B cell (primary cell): Measurements from ENCODE around the gene UFSP1. TPM values are rescaled to one million over a fixed set of nuclear protein-coding genes. Genes with fewer than 3 reads are reported as not detected.
A peak's percentile ranks its signal among the peaks of the same experiment; 100 is the strongest.

Experiments used
- ATAC-seq: fragments of 200-7000 bp; cut with Tn5 transposase; one replicate; pipeline ENCODE4 v1.10.0; 2021; ENCODE audit warnings: low read depth, mild to moderate bottlenecking, moderate number of reproducible peaks, moderate library complexity
- CTCF ChIA-PET: fragments of 350-600 bp; sonication (Branson Sonifier 250); formaldehyde crosslinking; loops from one replicate; lab custom pipeline; 2021; ENCODE audit warnings: antibody characterized with exemption, inconsistent platforms; lab: Charles Lee
- POLR2A ChIA-PET: fragments of 350-600 bp; sonication (Branson Sonifier 250); formaldehyde crosslinking; loops from one replicate; lab custom pipeline; 2021; ENCODE audit warnings: antibody characterized with exemption; lab: Charles Lee
- DNase-seq: peaks from one replicate; pipeline ENCODE4 v3.0.0; 2013
- H2AFZ ChIP-seq: 2 replicates; pipeline ENCODE4 v1.6.1; 2012; ENCODE audit warnings: mild to moderate bottlenecking, low read depth, low read length; ENCODE audit not compliant: insufficient read depth, poor library complexity, severe bottlenecking
- H3K27ac ChIP-seq, 2 donors: 1 replicate in 1 of 2; 2 replicates in 1 of 2; pipeline ENCODE4 v1.5.1; 2012 to 2013; ENCODE audit warnings: low read length in 2 of 2, mild to moderate bottlenecking in 2 of 2, moderate library complexity in 1 of 2
- H3K27me3 ChIP-seq, 4 experiments: fragments of 200-600 bp in 1 of 4; sonication (generic) in 1 of 4; replicated peaks in 1 of 4; 1 replicate in 2 of 4; 2 replicates in 2 of 4; pipeline versions ENCODE4 v1.6.1 to v1.7.0; 2013 to 2016; ENCODE audit warnings: low read length in 3 of 4, mild to moderate bottlenecking in 2 of 4, mixed read lengths in 1 of 4, moderate library complexity in 1 of 4; ENCODE audit not compliant: insufficient read depth in 4 of 4, control insufficient read depth in 3 of 4; ENCODE audit errors: control extremely low read depth in 1 of 4
- H3K36me3 ChIP-seq, 2 experiments: replicated peaks in 1 of 2; 1 replicate in 1 of 2; 2 replicates in 1 of 2; pipeline versions ENCODE4 v1.6.1 to v1.7.1; 2013; ENCODE audit warnings: low read length in 1 of 2; ENCODE audit not compliant: insufficient read depth in 2 of 2, control insufficient read depth in 1 of 2; ENCODE audit errors: control extremely low read depth in 1 of 2, extremely low read depth in 1 of 2
- H3K4me1 ChIP-seq, 2 donors: fragments of 200-600 bp in 1 of 2; sonication (generic) in 1 of 2; 1 replicate in 1 of 2; 2 replicates in 1 of 2; pipeline versions ENCODE4 v1.5.1 to v1.6.1; 2013 to 2017; ENCODE audit warnings: low read length in 2 of 2; ENCODE audit not compliant: control insufficient read depth in 2 of 2, insufficient read depth in 2 of 2
- H3K4me2 ChIP-seq: replicated peaks from 2 replicates; pipeline ENCODE3; 2012; ENCODE audit warnings: mild to moderate bottlenecking, low read depth, low read length; ENCODE audit not compliant: poor library complexity, severe bottlenecking
- H3K4me3 ChIP-seq, 5 experiments: fragments of 200-600 bp in 1 of 5; sonication (generic) in 1 of 5; 1 replicate in 3 of 5; 2 replicates in 2 of 5; pipeline versions ENCODE4 v1.5.1 to v1.7.0; 2011 to 2016; ENCODE audit warnings: low read length in 4 of 5, mild to moderate bottlenecking in 4 of 5, low read depth in 2 of 5, control low read depth in 1 of 5, moderate library complexity in 1 of 5; ENCODE audit not compliant: insufficient read depth in 1 of 5; ENCODE audit errors: control extremely low read depth in 1 of 5, extremely low read depth in 1 of 5
- H3K79me2 ChIP-seq: fragments of 200-600 bp; sonication (generic); one replicate; pipeline ENCODE4 v1.6.0; 2016; ENCODE audit warnings: low read length; ENCODE audit not compliant: control insufficient read depth, insufficient read depth
- H3K9ac ChIP-seq: fragments of 200-600 bp; sonication (generic); 2 replicates; pipeline ENCODE4 v1.6.1; 2017; ENCODE audit warnings: mild to moderate bottlenecking, low read length, moderate library complexity
- H3K9me3 ChIP-seq, 3 donors: one replicate each; pipeline versions ENCODE4 v1.6.1 to v1.7.1; 2013; ENCODE audit warnings: low read length in 2 of 3; ENCODE audit not compliant: control insufficient read depth in 2 of 3, insufficient read depth in 1 of 3; ENCODE audit errors: control extremely low read depth in 1 of 3
- H4K20me1 ChIP-seq: 2 replicates; pipeline ENCODE4 v1.6.0; 2012; ENCODE audit warnings: mild to moderate bottlenecking, low read length; ENCODE audit not compliant: insufficient read depth, control insufficient read depth, poor library complexity, severe bottlenecking
- H3K27ac Mint-ChIP-seq: one replicate; pipeline ENCODE4 v1.8.0; 2021; ENCODE audit warnings: mixed read lengths
- H3K27me3 Mint-ChIP-seq: one replicate; pipeline ENCODE4 v1.8.0; 2021; ENCODE audit warnings: mixed read lengths
- H3K4me1 Mint-ChIP-seq: one replicate; pipeline ENCODE4 v1.8.0; 2021; ENCODE audit warnings: mixed read lengths
- H3K4me3 Mint-ChIP-seq: one replicate; pipeline ENCODE4 v1.8.0; 2021; ENCODE audit warnings: mixed read lengths
- H3K9me3 Mint-ChIP-seq: one replicate; pipeline ENCODE4 v1.8.0; 2022; ENCODE audit warnings: mixed read lengths; ENCODE audit not compliant: insufficient read depth
- CTCF ChIP-seq: fragments of 200-600 bp; IDR thresholded peaks from one replicate; pipeline ENCODE4 v1.8.0; 2022; ENCODE audit warnings: antibody characterized with exemption, mild to moderate bottlenecking
- EZH2 ChIP-seq: IDR thresholded peaks from 2 replicates; pipeline ENCODE4 v1.6.1; 2012; ENCODE audit warnings: borderline replicate concordance, low read depth, mild to moderate bottlenecking, moderate library complexity, low read length; ENCODE audit not compliant: insufficient read depth, poor library complexity, severe bottlenecking
- WGBS: methylation state at CpG from one replicate; pipeline ENCODE4 v1.1.5; 2013; ENCODE audit warnings: missing lambda C conversion rate; ENCODE audit not compliant: insufficient coverage; 5-methylcytosine and 5-hydroxymethylcytosine counted together
- intact Hi-C: fragments of 100-400 bp; cut with micrococcal nuclease; formaldehyde crosslinking; loops from one replicate; pipeline ENCODE4 v1.10.0; 2022
- polyA plus RNA-seq: library from polyadenylated mRNA; depleted of rRNA; stranded (reverse); fragments of >200 nt; gene quantifications from 2 replicates; pipeline ENCODE4 v1.2.3, GENCODE V29; 2012
- total RNA-seq, 2 donors: library from RNA; stranded (reverse); fragments of 120-200 nt in 1 of 2; gene quantifications; 1 replicate in 1 of 2; 2 replicates in 1 of 2; pipeline versions ENCODE4 v1.2.3 to v1.2.4, GENCODE V29; 2013 to 2022

The UFSP1 gene
- total and polyA plus RNA-seq, 2 donors (not counting 1 experiment from before 2014, with no cell fraction given), result 3.6 to 4.3 TPM

GRCh38 chr7:100890653-100891567 is 1.4 kb upstream of the UFSP1 start:
- H3K27ac ChIP-seq, result no peak overlapping the region
- CTCF ChIA-PET, result interaction anchor here (0.6 to 2.1 kb wide), 8 partner anchors 10 to 392 kb away, joined by 3 to 13 read pairs (median 4); partner anchors contain the start of gene POP7
- POLR2A ChIA-PET, result interaction anchor here (0.6 to 5.6 kb wide), 5 partner anchors 15 to 1366 kb away, joined by 3 to 84 read pairs (median 6); partner anchors contain the start of genes SRRT and TRIM56
- WGBS, result 12% methylated on average over 36 of the region's 43 CpGs
- DNase-seq (peak; percentile 44), ATAC-seq (no peak)
- peak overlapping the region; percentile 99 for H3K4me2 ChIP-seq
- Mint-ChIP-seq H3K27ac (peak overlapping the region; percentile 47), H3K27me3 (peaks cover 23% of the 10 kb centered on the region), H3K9me3 (no peaks in the 10 kb centered on the region), H3K4me3 (peak overlapping the region; percentile 87), H3K4me1 (peaks cover 42% of the 10 kb centered on the region)
- TF ChIP-seq CTCF, result no peak
- no peak for TF ChIP-seq EZH2
- intact Hi-C loops, result loop anchor here (10.0 kb wide), 1 partner anchor 254 kb away; no protein-coding TSS in a partner anchor
- H3K36me3 ChIP-seq, result peaks cover 0 to 21% of the 10 kb centered on the region in 2 experiments
- H3K27me3 ChIP-seq, result peaks cover 0 to 52% (median 15%) of the 10 kb centered on the region in 4 experiments
- H3K79me2 ChIP-seq, result peaks cover 14% of the 10 kb centered on the region
- H3K4me1 ChIP-seq, result peaks cover 49 to 57% of the 10 kb centered on the region in 2 donors
- H3K9me3 ChIP-seq, result peaks cover 0 to 21% (median 0%) of the 10 kb centered on the region in 3 donors
- H3K9ac ChIP-seq, result peak overlapping the region; percentile 73
- H4K20me1 ChIP-seq, result peaks cover 14% of the 10 kb centered on the region
- peak overlapping the region; percentile 88 for H2AFZ ChIP-seq
- peak overlapping the region in 4 of 5 experiments; percentile 57 to 80 (median 72) for H3K4me3 ChIP-seq
